HG02970 (cell line): ENCODE measurements around the gene GSK3A.
A peak's percentile ranks its signal among the peaks of the same experiment; 100 is the strongest.

Experiments used
- ATAC-seq: cut with Tn5 transposase; IDR thresholded peaks from one replicate; pipeline ENCODE4 v1.9.1; 2021; ENCODE audit warnings: mild to moderate bottlenecking, moderate library complexity, moderate number of reproducible peaks; ENCODE audit not compliant: unreplicated experiment, low FRiP score

The GSK3A gene

DNA sequence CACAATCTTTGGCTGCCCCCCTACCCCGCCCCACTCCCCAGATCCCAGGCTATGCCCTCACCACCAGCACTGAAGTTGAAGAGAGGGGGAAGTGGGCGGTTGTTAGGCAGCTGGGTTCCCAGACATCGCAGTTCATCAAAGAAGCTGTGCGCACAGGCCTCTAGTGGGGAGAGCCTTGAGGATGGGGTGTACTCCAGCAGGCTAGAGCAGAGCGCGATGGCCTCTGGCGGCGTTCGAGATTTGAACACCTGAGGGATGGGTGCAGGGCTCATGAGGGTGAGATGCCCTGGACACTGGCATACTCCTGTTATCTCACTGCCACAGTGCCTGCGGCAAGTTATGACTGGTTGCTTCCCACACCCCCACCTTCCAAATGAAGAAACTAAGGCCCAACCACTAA, 10.0 kb downstream of the GSK3A start:
- ATAC-seq = no peak

DNA sequence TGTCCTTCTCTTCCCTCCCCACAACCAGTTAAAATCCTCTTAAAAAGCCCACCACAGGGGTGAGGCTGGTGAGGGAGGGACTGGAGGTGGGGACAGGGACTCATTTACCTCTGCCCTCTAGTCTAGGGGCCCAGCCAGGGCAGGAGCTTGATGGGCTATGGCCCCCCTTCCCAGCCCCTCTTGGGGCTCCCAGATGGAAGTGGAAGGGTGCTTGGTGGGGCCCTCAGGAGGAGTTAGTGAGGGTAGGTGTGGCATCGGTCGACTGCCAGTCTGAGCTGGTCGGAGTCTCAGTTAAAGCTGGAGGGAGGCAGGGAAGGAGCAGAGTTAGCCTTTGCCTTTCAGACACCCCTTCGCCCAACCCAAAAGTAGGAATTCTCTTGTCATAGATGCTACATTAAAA, 11.8 kb downstream of the GSK3A start:
- no peak for ATAC-seq

DNA sequence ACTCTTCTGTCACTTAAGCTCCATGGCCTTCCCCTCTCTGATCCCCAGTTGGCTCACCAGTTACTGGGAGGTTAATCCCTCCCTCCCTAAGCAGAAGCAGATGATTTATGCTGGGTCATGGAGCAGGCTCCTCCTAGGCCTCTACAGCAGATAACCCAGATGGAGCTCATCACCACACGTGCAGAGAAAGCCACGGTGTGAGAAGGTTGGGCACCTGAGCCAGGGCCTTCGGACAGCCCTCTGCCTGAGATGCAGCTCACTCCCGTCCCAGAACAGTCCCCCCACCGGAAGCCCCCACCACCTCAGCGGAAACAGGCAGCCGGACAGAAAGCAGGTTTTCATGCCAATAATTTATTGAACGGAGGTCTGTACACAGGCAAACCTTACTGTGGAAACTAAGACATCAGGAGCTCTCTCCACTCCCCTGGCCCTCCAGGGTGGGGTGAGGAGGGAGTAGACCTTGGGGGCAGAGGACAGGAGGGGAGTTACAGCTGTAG, 12.5 kb downstream of the GSK3A start:
- ATAC-seq = no peak

DNA sequence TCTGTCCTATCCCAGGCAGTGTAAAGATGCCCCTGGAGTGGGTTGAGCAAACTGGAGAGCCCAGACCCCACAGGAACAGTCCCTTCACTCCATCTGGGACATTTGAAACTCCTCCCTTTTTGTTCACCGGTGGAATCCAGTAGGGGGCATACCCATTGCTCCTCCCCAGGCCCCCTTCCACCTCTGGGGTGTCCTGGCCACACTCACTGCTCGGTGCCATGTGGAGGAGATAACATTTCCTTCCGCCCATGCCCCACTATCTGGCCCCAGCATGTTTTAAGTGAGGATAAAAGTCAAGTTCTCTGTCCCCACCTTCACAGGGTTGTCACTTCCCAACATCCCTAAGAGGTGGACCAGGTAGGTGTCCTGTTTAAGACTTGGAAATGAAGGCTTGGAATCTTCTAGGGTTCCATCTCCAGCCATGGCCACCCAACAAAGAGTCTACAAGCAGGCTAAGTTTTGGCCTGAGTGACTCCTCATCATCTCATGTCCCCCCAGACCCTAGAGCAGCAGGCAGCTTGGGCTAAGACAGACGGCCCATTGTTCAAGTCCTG, 13.0 kb downstream of the GSK3A start:
- ATAC-seq = no peak

DNA sequence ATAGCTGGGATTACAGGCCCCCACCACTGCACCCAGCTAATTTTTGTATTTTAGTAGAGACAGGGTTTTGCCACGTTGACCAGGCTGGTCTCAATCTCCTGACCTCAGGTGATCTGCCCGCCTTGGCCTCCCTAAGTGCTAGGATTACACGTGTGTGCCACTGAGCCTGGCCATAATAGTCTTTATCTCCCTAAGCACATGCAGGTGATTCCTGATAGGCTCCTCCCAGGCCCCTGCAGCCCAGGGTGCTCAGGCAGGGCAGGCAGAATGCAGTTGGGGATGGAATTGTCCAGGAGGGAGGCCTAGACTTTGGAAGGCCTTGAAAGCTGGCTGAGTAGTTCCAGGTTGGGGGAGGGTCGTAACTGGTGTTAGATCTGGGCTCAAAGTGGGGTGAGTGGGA, 13.8 kb downstream of the GSK3A start:
- ATAC-seq = no peak

DNA sequence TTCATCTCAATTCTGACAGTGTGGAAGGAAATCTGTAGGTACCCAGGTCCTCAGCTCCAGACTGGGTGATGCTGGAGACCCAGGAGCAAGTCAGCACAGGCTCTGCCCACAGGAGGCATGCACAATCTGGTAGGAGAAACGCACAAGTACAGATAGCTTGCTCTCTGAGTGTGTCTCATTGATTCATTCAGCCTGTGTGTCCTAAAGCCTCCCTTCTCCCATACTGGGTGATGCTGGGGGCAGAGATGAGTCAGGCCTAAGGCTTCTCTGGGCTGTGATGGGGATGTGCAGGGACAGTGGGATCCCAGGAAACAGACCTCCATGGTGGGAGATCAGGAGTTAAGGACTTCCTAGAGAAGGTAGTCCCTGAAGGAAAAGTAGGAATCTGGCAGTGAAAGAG, 15.5 kb downstream of the GSK3A start:
- ATAC-seq = no peak

DNA sequence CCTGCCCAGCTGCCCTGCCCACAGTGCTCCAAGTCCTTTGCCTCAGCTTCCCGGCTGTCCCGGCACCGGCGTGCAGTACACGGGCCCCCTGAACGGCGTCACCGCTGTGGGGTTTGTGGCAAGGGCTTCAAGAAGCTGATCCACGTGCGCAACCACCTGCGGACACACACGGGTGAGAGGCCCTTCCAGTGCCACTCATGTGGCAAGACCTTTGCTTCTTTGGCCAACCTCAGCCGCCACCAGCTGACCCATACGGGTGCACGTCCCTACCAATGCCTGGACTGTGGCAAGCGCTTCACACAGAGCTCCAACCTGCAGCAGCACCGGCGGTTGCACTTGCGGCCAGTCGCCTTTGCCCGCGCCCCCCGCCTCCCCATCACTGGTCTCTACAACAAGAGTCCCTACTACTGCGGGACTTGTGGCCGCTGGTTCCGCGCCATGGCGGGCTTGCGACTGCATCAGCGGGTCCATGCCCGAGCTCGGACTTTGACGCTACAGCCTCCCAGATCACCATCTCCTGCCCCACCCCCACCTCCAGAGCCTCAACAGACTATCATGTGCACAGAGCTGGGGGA, 16.6 kb downstream of the GSK3A start:
- no peak for ATAC-seq

DNA sequence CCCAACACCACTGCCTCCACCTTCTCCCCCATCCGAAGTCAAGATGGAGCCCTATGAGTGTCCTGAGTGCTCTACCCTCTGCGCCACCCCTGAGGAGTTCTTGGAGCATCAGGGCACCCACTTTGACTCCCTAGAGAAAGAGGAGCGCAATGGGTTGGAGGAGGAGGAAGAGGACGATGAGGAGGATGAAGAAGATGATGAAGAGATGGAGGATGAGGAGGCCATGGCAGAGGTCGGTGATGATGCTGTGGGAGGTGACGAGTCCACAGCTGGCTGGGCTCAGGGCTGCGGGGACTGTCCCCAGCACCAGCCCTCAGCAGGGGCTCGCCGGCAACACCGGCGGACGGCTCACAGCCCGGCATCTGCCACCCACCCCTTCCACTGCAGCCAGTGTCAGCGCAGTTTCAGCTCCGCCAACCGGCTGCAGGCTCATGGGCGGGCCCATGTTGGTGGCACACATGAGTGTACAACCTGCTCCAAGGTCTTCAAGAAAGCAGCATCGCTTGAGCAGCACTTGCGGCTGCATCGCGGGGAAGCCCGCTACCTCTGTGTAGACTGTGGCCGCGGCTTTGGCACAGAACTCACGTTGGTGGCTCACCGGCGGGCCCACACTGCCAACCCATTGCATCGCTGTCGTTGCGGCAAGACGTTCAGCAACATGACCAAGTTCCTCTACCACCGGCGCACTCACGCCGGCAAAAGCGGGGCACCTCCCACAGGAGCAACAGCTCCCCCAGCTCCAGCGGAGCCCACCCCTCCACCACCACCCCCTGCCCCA, 17.3 kb downstream of the GSK3A start:
- ATAC-seq = no peak

DNA sequence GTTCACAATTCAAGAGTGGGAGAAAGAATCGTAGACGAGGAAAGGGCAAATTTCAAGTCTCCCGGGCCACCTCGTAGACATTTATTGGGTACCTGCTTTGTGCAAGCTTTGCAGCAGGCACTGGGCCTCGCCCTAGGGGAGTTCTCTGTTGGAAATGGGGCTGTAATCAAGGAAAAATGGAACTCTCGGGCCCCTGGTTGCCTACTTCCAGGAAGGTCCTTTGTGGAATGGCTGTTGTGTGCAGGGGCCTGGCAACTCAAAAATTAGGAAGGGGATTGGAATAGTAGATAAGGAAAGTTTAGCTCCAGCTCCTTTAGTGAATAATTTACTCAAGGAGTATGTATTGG, 21.7 kb downstream of the GSK3A start:
- ATAC-seq = no peak

DNA sequence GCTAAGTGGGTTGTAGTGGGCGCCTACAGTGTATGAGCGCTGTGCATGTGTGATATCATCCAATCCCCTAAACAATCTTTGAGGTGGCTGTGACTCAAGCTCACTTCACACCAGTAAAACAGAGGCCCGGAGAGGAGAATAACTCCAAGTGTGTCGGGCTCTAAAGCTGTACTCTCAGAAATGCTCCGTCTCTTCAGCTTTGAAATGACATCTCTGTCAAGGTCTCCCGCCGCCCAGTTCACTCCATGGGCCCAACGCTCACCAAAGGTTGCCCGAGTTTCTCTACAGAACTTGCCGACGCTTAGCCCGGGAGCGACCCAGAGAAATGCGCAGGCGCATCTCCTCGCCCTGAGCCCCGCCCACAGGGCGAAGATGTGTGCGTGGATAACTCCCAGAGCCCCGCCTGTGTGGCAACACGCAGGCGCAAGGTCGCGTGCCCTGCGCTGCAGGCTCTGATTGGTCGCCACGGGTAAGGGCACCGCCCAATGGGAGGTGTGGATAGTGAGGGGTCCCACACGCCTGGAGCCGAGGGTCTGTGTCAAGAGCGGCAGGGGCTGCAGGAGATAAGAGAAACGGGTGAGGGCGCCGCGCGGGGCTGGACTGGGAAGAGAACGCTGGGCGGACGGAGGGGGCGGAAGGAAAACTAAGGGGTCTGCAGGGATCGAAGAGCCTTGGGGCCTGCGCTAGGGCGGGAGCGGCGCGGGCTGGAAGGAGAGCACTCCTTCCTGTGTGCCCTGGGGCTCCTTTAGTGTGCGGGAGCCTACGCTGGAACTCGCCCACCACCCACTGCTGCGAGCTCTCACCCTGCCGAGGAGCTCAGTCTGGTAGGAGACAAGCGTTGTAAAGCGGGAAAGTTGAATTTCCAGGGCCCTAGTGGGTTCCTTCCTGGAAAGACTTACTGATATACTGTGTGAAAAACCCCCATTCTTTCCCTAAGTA, 22.3 kb downstream of the GSK3A start, which contains the start of gene ZNF526:
Gene ZNF526 (plus strand): TSS at position 501 of the 939 bp plus-strand sequence. CDS start 4,092 bp downstream, outside the sequence.
- peak; percentile 52 for ATAC-seq

DNA sequence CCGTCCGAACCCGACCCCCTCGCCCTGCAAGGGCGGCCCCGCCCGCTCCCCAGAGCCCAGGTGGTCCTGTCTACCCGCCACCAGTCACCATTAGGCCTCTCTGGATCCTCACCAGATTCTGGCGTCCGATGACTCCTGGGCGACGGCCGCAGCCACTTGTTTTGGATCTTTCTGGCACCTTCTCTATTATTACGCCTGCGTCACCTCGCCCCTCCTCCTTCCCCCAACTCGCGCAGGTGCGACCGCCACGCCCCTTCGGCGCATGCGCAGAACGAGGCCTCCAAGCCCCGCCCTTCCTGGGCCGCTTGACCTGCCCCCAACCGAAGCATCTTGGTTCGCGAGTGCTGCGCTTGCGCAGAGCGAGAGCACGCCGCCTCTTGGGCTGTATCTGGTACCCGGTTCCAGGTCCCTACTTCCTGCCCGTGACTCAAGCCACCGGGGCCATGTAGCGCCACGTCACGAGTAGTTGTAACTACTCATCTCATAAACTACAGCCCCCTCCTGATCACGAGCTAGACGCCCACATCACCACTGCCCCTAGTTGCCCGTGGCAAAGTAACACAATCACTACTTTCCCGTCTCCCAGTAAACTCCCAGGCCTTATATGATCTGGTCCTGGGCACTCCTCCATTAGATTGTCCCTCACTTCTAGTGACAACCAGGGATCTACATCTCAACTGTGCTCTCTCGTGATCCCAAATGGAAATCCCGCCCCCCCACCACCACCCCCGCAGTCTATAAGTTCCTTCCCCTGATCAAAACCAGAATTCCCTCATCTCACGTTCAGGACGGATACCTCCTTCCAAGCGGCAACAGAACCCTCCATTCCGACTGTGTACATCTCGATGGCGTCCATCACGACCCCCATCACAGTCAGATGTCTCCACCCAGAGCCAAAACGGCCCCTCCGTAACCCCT, 24.6 kb downstream of the GSK3A start, which contains the start of gene DEDD2:
Gene DEDD2 (minus strand): TSS at position 158 of the 918 bp plus-strand sequence. CDS start 670 bp downstream, outside the sequence.
- ATAC-seq = peak; percentile 59

DNA sequence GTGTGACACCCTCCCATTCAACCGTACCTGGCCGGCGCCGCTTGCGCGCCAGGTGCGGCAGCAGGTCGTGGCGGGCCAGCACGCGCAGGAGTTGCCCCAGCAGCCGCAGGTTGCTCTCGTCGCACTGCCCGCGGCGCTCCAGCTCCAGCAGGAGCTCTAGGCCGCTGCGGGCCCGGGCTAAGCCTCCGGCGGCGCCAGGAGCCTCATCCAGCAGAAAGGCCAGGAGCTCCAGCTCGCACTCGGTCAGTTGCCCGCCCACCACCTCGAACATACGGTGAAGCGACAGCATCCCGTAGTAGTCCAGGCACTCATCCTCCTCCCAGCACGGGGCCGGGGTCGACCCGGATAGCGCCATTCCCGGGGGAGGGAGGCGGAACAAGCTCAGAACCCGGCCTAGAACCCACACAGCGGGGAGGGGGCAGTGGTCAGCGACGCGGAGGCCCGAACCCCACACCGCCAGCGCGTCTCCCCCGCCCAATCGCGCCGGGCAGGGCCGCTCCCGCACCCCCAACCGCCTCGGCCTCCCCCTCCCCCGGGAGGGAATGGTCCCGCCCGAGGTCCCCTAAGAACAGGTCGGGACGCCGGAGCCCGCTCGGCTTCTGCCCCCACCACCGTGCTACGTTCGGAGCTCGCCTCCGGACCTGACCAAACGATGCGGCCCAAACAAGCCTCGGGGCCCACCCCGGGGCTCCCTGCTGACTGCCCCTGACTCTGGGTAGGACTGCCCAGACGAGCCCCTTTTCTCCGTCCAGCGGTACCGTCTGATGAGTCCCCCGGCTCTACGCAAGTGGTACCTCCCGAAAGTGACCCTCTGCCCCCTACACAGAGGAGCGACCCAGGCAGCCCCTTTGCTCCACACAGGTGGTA, 25.5 kb downstream of the GSK3A start:
- ATAC-seq = peak; percentile 28

DNA sequence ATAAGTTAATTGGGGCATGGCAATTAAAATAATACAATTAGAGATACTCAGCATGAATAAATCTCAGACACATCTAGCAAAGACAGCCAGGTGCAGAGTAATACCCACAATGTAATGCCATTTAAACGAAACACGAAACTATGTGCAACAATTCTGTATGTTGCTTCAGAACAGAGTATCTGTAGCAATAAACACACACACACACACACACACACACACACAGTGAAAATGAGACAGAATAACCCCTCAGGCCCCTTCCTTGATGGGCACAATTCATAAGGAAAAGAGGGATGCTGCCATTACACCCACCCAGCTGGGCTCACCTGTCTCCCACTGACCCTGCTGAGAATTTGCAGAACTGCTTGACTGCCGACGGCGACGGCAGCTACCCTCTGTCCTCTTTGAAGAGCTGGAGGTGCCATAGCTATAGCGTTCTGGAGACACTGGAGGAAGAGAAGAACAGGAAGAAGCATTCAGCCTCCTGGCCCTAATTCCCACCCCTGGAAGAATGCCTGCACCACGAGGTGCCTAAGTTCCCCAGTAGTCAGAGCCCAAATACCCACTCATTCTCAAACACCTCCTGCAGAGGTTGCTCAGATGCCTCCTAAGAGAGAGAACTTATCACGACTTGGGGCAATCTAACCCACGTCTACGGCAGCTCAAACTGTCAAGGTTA, 27.5 kb downstream of the GSK3A start:
- no peak for ATAC-seq

DNA sequence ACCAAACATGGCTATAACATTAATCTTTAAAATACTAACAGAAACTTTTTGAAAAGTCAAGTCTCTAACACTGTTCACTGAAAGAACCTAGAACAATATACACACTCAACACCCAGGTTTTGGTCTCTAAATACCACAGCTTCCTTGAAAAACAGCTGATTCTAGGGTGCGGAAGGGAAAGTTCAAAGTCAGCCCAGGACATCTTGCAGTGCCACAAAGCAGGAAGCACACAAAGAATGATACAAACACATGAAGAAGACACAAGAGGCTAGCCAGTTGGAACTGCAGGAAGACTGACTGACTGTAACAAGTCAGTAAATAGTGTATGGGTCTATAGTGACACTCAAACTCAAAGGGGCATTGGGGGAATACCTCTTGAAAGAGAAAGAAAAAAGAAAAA, 29.5 kb downstream of the GSK3A start:
- no peak for ATAC-seq

DNA sequence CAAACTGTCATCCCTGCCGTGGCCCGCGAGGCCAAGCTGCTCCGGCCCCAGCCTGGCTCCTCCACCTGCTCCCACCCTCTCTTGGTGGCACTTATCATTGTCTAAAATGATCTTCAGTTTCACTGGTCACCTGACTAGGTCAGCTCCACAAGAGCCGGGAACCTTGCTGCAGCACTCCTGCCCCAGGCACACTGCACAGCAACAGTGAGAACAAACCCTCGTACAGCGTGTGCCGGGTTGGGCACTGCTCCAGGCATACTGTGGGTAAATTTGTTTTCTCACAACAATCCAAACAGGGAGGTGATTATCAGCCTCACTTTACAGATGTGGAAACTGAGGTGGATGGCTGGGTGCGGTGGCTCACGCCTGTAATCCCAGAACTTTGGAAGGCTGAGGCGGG, 33.8 kb downstream of the GSK3A start:
- ATAC-seq = no peak

DNA sequence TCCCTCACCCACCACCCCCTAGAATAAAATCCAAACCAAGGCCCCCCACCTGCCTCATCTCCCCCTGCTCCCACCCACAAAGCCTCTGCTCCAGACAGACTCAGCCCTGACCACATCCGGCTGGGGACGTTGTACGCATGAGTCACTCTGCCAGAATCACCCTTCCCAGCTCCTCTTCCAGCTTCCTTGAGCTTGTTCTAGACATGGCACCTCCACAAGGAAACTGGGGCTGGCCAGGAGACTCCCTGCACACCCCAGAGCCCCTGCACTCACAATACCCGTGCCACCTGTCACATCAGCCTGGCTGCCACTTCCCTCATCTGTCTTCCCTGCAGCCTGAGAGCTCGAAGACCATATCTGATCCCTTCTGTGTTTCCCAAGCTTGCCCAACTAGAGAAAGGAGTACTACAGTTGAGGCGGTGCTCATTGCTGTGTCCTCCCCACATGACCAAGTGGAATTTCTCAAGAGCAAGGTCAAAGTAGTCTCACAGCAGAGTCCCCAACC, 34.6 kb downstream of the GSK3A start:
- no peak for ATAC-seq

DNA sequence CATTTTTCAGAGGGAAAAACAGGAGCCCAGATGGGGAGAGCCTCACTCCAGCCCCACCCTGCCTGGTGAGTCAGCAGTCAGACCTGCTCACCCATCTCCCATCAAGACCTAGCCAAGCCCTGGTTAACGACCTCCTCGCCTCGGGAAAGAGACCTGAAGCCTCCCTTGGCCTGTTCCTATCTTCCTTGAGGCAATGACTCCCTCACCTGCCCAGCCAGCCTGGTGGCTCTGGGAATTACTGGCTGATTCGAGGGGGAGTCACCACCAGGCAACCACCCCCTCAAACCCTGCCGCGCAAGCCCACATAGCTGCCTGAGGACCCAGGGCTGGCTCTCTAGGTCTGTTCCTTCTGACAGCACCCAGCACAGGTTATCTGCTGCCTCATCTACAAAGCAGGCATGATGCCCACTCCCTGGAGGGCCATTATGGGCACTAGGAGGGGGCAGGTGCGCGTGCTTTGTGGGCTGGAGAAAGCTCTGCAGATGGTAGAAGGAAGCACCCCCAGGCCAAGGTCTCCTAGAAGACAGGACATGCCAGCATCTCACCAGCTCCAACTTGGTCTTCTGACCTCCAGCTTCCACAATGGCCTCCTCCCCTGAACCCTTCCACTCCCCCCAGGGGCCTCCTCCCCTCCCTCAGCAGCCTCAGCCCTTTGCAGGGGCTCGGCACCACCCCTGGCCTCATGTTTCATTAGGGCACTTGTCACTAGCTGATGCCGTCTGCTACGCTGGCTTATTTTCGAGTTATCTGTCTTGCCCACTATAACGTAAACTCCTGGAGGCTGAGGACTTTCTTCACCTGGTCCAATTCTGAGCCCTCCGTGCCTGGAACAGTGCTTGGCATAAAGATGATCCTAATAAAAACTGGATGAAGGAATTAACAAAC, 35.3 kb downstream of the GSK3A start:
- ATAC-seq = no peak
